ENCODE results near the gene FCSK. TPM values are rescaled to one million over a fixed set of nuclear protein-coding genes. Genes with fewer than 3 reads are reported as not detected.
A peak's percentile ranks its signal among the peaks of the same experiment; 100 is the strongest.

FCSK gene
- total and polyA plus RNA-seq, 8 donors, result 11.7 to 33.6 (median 15.2) TPM

DNA sequence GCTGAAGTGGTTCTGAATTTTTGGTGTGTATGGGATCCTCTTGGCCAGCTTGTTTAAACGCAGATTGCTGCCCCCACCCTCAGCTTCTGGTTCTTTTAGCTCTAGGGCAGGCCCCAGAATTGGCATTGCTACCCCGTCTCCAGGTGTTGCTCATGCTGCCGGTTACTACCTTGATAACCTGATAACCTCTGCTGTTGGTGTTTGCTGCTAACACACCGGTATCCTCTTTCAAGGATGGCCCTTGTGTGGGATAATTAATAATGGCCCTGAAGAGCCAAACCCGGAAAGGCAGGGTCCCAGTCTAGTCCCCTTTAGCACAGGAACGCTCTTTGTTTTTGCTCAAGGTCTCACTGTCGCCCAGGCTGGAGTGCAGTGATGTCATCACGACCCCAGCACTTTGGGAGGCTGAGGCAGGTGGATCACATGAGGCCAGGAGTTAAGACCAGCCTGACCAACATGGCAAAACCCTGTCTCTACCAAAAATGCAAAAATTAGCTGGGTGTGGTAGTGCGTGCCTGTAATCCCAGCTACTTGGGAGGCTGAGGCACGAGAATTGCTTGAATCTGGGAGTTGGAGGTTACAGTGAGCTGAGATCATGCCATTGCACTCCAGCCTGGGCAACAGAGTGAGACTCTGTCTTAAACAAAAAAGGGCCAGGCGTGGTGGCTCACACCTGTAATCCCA is 14.2 kb upstream of the FCSK start:
- ATAC-seq (no peak), FAIRE-seq (no peak), DNase-seq (no peak)
- Histone ChIP-seq H3K4me1 (peaks cover 0 to 4% (median 0%) of the 10 kb centered on the region in 3 donors), H3K27me3 (no peaks in the 10 kb centered on the region), H3K27ac (no peak overlapping the region), H3K36me3 (no peaks in the 10 kb centered on the region), H3K4me3 (no peak overlapping the region), H3K9me3 (no peaks in the 10 kb centered on the region)
- 62 to 65% methylated on average over 11 of the region's 11 CpGs for WGBS, 2 donors
- TF ChIP-seq, protein P1, sequence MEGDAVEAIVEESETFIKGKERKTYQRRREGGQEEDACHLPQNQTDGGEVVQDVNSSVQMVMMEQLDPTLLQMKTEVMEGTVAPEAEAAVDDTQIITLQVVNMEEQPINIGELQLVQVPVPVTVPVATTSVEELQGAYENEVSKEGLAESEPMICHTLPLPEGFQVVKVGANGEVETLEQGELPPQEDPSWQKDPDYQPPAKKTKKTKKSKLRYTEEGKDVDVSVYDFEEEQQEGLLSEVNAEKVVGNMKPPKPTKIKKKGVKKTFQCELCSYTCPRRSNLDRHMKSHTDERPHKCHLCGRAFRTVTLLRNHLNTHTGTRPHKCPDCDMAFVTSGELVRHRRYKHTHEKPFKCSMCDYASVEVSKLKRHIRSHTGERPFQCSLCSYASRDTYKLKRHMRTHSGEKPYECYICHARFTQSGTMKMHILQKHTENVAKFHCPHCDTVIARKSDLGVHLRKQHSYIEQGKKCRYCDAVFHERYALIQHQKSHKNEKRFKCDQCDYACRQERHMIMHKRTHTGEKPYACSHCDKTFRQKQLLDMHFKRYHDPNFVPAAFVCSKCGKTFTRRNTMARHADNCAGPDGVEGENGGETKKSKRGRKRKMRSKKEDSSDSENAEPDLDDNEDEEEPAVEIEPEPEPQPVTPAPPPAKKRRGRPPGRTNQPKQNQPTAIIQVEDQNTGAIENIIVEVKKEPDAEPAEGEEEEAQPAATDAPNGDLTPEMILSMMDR (IDR thresholded peaks at IDR 0.05), result no peak
- intact Hi-C loops (cut with DNase I), result no loop called here

DNA sequence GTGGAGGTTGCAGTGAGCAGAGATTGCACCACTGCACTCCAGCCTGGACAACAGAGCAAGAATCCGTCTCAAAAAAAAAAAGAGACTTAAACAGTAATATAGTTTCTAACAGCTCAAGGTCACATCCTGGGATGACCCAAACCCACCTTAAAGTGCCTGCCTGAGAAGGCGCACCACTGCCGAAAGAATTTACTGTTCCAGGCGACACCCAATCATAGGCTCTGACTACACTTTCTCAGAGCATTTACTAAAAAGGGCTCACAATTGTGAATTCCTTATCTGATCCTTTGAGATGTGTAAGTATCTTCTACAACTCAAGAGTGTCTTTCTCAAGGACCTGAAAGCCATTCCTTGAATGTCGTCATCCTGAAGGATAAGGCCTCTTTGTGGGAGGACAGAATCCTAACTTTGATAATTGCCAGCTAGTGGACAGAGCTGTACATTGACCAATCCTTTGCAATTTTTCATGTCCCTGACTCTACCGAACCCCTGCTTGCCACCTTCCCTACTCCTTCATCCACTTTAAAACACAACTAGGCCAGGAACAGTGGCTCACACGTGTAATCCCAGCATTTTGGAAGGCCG is 12.9 kb upstream of the FCSK start:
- no peak for ATAC-seq
- Histone ChIP-seq H3K9me3 (no peaks in the 10 kb centered on the region), H3K27ac (no peak overlapping the region), H3K4me1 (peaks cover 0 to 4% (median 0%) of the 10 kb centered on the region in 3 donors), H3K4me3 (no peak overlapping the region), H3K27me3 (no peaks in the 10 kb centered on the region), H3K36me3 (no peaks in the 10 kb centered on the region)
- 82 to 87% methylated on average over 8 of the region's 8 CpGs for WGBS, 2 donors
- DNase-seq, result no peak
- FAIRE-seq, result no peak
- TF ChIP-seq, protein P1 (IDR thresholded peaks at IDR 0.05), result no peak
- intact Hi-C loops (cut with DNase I), result no loop called here

DNA sequence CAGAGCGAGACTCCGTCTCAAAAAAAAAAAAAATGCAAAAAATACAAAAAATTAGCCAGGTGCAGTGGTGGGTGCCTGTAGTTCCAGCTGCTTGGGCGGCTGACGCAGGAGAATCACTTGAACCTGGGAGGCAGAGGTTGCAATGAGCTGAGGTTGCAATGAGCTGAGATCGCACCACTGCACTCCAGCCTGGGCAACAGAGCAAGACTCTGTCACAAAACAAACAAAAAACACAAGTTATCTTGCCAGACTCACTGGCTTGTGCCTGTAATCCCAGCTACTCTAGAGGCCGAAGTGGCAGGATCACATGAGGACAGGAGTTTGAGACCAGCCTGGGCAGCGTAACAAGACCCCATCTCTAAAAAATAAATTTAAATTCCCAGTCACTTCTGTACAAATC is 12.1 kb upstream of the FCSK start:
- intact Hi-C loops (cut with DNase I), result no loop called here
- DNase-seq, result no peak
- TF ChIP-seq, protein P1 (IDR thresholded peaks at IDR 0.05), result no peak
- Histone ChIP-seq H3K27ac (no peak overlapping the region), H3K4me1 (peaks cover 0 to 4% (median 0%) of the 10 kb centered on the region in 3 donors), H3K9me3 (no peaks in the 10 kb centered on the region), H3K36me3 (no peaks in the 10 kb centered on the region), H3K27me3 (no peaks in the 10 kb centered on the region), H3K4me3 (no peak overlapping the region)
- 91 to 92% methylated on average over 6 to 7 of the region's 7 CpGs for WGBS, 2 donors
- FAIRE-seq, result no peak
- ATAC-seq, result no peak

DNA sequence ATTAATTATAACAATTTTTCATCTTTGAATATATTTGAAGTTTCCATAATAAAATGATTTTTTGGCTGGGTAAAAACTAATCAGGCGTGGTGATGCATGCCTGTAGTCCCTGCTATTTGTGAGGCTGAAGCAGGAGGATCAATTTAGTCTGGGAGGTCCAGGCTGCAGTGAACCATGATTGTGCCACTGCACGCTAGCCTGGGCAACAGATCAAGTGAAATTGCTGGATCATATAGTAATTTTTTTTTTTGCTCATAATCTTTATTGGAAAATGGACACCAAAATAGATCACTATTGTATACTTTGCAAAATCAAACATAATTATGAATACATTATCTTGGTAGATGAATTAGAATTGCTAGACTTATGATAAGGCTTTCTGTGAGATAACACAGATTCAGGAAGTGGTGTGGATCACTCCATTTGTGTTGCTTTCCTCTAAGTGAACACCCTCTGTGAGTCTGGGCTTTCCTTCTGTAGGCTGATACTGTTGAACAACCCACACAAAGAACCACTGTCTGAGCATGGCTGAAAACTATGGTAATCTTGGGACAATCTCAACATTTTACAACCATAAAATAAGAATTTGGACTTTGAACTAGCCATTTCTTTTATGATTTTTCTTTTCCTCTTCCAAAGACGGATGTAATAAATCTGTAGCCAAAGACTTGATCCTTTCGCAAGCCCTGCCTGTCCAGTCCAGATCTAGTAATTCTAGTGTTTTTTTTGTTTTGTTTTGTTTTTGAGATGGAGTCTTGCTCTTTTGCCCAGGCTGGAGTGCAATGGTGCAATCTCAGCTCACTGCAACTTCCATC is 9.9 kb upstream of the FCSK start:
- peak; percentile 42 to 70 (median 62) for ATAC-seq
- Histone ChIP-seq H3K27ac (peak overlapping the region in 2 of 4 donors; percentile 53 to 57), H3K9me3 (no peaks in the 10 kb centered on the region), H3K27me3 (no peaks in the 10 kb centered on the region), H3K4me1 (peaks cover 0 to 4% (median 0%) of the 10 kb centered on the region in 3 donors), H3K36me3 (no peaks in the 10 kb centered on the region), H3K4me3 (no peak overlapping the region)
- no peak for DNase-seq
- 56 to 68% methylated on average over 4 of the region's 4 CpGs for WGBS, 2 donors
- intact Hi-C loops (cut with DNase I), result no loop called here
- peak; percentile 45 for FAIRE-seq
- TF ChIP-seq, protein P1 (IDR thresholded peaks at IDR 0.05), result no peak
